ENCODE measurements around the gene PLSCR5. TPM values are rescaled to one million over a fixed set of nuclear protein-coding genes. Genes with fewer than 3 reads are reported as not detected.

Gene PLSCR5
- polyA plus RNA-seq, 1 of the 3 experiments (the other 2 are of a cell fraction) = not detected

DNA sequence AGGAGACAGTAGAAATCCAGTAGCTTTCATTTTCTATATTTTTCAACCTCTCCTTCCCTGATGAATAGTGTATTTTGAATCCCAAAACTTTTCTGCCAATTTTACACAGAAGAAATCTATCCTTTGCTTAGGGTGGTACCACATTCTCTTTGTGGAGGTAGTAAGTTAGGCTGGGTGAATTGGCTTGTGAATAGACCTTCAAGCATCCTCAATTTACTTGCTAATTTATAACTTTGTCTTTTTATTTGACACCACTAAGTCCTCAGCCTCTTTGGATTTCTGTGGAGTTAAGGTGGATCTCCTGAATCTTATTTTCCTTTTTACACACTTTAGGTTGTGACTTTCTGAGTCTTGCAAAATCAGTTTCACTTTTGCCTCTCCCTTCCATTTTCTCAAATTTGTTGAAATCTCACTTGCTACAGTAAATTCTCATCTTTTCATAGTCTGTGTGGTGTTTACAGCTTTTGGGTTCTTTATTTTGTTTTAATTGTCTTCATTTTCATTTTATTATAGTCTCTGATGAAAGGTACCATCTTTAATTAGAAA lies 55.0 kb downstream of the PLSCR5 start:
- H3F3A ChIP-seq (replicated peaks; ENCODE audit: insufficient read depth) = peaks cover 2% of the 10 kb centered on the region
- no peak overlapping the region; the same call in 1 of the 2 replicates for H3K4me2 ChIP-seq
- no peak for DNase-seq
- H3K4me3 ChIP-seq (ENCODE audit: low read depth in 2 of 2, low read length in 1 of 2) = no peak overlapping the region
- H3K9me3 ChIP-seq = no peaks in the 10 kb centered on the region
- H3K27ac ChIP-seq (ENCODE audit: low read depth in 2 of 2, low read length in 1 of 2) = no peak overlapping the region
- H4K20me1 ChIP-seq (ENCODE audit: insufficient read depth) = no peaks in the 10 kb centered on the region
- TF ChIP-seq, protein P1, sequence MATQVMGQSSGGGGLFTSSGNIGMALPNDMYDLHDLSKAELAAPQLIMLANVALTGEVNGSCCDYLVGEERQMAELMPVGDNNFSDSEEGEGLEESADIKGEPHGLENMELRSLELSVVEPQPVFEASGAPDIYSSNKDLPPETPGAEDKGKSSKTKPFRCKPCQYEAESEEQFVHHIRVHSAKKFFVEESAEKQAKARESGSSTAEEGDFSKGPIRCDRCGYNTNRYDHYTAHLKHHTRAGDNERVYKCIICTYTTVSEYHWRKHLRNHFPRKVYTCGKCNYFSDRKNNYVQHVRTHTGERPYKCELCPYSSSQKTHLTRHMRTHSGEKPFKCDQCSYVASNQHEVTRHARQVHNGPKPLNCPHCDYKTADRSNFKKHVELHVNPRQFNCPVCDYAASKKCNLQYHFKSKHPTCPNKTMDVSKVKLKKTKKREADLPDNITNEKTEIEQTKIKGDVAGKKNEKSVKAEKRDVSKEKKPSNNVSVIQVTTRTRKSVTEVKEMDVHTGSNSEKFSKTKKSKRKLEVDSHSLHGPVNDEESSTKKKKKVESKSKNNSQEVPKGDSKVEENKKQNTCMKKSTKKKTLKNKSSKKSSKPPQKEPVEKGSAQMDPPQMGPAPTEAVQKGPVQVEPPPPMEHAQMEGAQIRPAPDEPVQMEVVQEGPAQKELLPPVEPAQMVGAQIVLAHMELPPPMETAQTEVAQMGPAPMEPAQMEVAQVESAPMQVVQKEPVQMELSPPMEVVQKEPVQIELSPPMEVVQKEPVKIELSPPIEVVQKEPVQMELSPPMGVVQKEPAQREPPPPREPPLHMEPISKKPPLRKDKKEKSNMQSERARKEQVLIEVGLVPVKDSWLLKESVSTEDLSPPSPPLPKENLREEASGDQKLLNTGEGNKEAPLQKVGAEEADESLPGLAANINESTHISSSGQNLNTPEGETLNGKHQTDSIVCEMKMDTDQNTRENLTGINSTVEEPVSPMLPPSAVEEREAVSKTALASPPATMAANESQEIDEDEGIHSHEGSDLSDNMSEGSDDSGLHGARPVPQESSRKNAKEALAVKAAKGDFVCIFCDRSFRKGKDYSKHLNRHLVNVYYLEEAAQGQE (IDR thresholded peaks at IDR 0.05; ENCODE audit: low read depth, low read length) = no peak
- TF ChIP-seq MEF2A (IDR thresholded peaks at IDR 0.05; ENCODE audit: borderline replicate concordance, low read depth) = no peak
- no peak for TF ChIP-seq RFX5 (IDR thresholded peaks at IDR 0.05; ENCODE audit: low read length)
- TF ChIP-seq RAD21 (IDR thresholded peaks at IDR 0.05; ENCODE audit: low read length) = no peak
- CTCF ChIA-PET = no interaction called here
- H3K27me3 ChIP-seq (ENCODE audit: insufficient read depth) = no peaks in the 10 kb centered on the region
- POLR2A ChIA-PET = no interaction called here
- no peaks in the 10 kb centered on the region for H3K36me3 ChIP-seq (replicated peaks in 1 of 2; ENCODE audit: control insufficient read depth in 1 of 2, insufficient read depth in 2 of 2, low read length in 1 of 2)
- no peak overlapping the region for H2AFZ ChIP-seq (ENCODE audit: low read depth)
- H3K9ac ChIP-seq = no peak overlapping the region
- H3K79me2 ChIP-seq (ENCODE audit: insufficient read depth) = no peaks in the 10 kb centered on the region
- no peaks in the 10 kb centered on the region for H3K9me2 ChIP-seq
- H3K4me1 ChIP-seq (ENCODE audit: control insufficient read depth in 1 of 2, insufficient read depth in 2 of 2, low read depth in 1 of 2, low read length in 1 of 2) = 0 out of 4 replicates have a peak, but pooled peaks cover 0 to 4% of the 10 kb centered on the region in 2 experiments

DNA sequence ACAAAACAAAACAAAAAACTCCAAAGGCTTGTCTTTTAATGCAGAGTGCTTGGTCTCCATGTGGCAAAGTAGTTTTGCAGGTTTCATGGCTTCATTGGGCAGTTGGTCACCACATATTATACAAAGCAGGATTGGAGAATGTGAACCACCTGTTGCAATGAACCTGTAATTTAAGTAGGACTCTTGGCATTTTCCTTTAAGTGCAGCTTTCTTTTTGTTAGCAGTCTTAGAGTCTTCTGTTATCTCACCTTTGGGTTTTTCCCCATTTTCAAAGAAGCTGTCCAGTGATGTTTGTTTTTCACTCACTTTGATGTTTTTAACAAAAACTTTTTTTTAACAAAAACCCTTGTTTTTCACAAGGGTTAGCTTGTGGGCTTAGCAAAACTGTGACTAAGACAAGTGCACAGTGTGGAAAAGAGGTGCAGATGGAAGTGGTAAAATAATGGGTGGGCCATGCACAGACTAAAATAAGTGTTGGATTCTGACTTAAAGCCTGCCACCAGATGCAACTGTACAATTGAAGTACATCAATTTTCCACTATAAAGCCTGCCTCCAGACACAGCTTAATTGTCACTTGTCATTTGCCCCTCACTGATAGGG lies 57.8 kb downstream of the PLSCR5 start:
- POLR2A ChIA-PET = no interaction called here
- Histone ChIP-seq H4K20me1 (ENCODE audit: insufficient read depth) (no peaks in the 10 kb centered on the region), H3F3A (replicated peaks; ENCODE audit: insufficient read depth) (peaks cover 6% of the 10 kb centered on the region), H3K9me2 (no peaks in the 10 kb centered on the region), H3K4me3 (ENCODE audit: low read depth in 2 of 2, low read length in 1 of 2) (no peak overlapping the region), H3K9ac (no peak overlapping the region), H3K4me1 (ENCODE audit: control insufficient read depth in 1 of 2, insufficient read depth in 2 of 2, low read depth in 1 of 2, low read length in 1 of 2) (peaks cover 2 to 7% of the 10 kb centered on the region in 2 experiments; a peak in 1 of 4 replicates), H3K79me2 (ENCODE audit: insufficient read depth) (no peaks in the 10 kb centered on the region), H3K9me3 (no peaks in the 10 kb centered on the region), H3K27ac (ENCODE audit: low read depth in 2 of 2, low read length in 1 of 2) (no peak overlapping the region), H3K36me3 (replicated peaks in 1 of 2; ENCODE audit: control insufficient read depth in 1 of 2, insufficient read depth in 2 of 2, low read length in 1 of 2) (no peaks in the 10 kb centered on the region), H3K4me2 (no peak overlapping the region), H2AFZ (ENCODE audit: low read depth) (no peak overlapping the region), H3K27me3 (ENCODE audit: insufficient read depth) (no peaks in the 10 kb centered on the region)
- no peak for DNase-seq
- CTCF ChIA-PET = interaction anchor here (0.8 kb wide), 1 partner anchor 17 kb away, joined by 3 read pairs; no protein-coding TSS in a partner anchor
- no peak for TF ChIP-seq GATA2 (CRISPR knock-in tag; IDR thresholded peaks at IDR 0.05)
- TF ChIP-seq SMC3 (IDR thresholded peaks at IDR 0.05; ENCODE audit: low read depth, low read length) = no peak
- no peak for TF ChIP-seq CHD2 (IDR thresholded peaks at IDR 0.05; ENCODE audit: low read length, partially characterized antibody)
- TF ChIP-seq POLR2AphosphoS5 (IDR thresholded peaks at IDR 0.05; ENCODE audit: low read depth, low read length) = no peak
- no peak for TF ChIP-seq GABPA (IDR thresholded peaks at IDR 0.05; ENCODE audit: low read depth)

All from SK-N-SH (cell line).